WERI-Rb-1 (cell line): ENCODE results near the gene IGSF23.

ENCODE experiments used
- DNase-seq: peaks from one replicate; pipeline ENCODE4 v3.0.0-alpha.2; 2020
- H3K27ac ChIP-seq: fragments of 250-450 bp; sonication (Bioruptor Pico); 2 replicates; pipeline ENCODE4 v1.5.1; 2020; ENCODE audit warnings: mild to moderate bottlenecking, moderate library complexity
- H3K27me3 ChIP-seq: fragments of 250-450 bp; sonication (Bioruptor Pico); 2 replicates; pipeline ENCODE4 v1.5.1; 2021; ENCODE audit warnings: mild to moderate bottlenecking, low read depth, moderate library complexity; ENCODE audit not compliant: insufficient read depth, severe bottlenecking
- H3K36me3 ChIP-seq: fragments of 250-450 bp; sonication (Bioruptor Pico); 2 replicates; pipeline ENCODE4 v1.5.1; 2020; ENCODE audit warnings: mild to moderate bottlenecking, moderate library complexity
- H3K4me3 ChIP-seq: 2 replicates; pipeline ENCODE4 v1.5.1; 2011; ENCODE audit warnings: low read depth, mild to moderate bottlenecking, control low read depth, low read length
- H3K9me3 ChIP-seq: fragments of 250-450 bp; sonication (Bioruptor Pico); 2 replicates; pipeline ENCODE4 v1.5.1; 2021; ENCODE audit warnings: mild to moderate bottlenecking, moderate library complexity; ENCODE audit not compliant: severe bottlenecking
- CTCF ChIP-seq: IDR thresholded peaks from 2 replicates; pipeline ENCODE4 v1.5.1; 2011; ENCODE audit warnings: low read depth, mild to moderate bottlenecking, control low read depth, inconsistent platforms, low read length

Gene IGSF23

GRCh38 chr19:44643605-44644401, 30.4 kb downstream of the IGSF23 start, which contains the start of gene PVR:
Gene PVR, plus strand, starts transcription at chr19:44643910. Its CDS starts 187 bp downstream, at chr19:44644097.
- peak; percentile 78 for DNase-seq
- Histone ChIP-seq H3K36me3 (peaks cover 22% of the 10 kb centered on the region), H3K9me3 (no peaks in the 10 kb centered on the region), H3K4me3 (peak within 1 kb of the TSS; percentile 90), H3K27me3 (no peaks in the 10 kb centered on the region), H3K27ac (peak within 1 kb of the TSS; percentile 93)
- TF ChIP-seq CTCF, result 0 out of 2 replicates have a peak, but pooled peaks have one; percentile 4

DNA sequence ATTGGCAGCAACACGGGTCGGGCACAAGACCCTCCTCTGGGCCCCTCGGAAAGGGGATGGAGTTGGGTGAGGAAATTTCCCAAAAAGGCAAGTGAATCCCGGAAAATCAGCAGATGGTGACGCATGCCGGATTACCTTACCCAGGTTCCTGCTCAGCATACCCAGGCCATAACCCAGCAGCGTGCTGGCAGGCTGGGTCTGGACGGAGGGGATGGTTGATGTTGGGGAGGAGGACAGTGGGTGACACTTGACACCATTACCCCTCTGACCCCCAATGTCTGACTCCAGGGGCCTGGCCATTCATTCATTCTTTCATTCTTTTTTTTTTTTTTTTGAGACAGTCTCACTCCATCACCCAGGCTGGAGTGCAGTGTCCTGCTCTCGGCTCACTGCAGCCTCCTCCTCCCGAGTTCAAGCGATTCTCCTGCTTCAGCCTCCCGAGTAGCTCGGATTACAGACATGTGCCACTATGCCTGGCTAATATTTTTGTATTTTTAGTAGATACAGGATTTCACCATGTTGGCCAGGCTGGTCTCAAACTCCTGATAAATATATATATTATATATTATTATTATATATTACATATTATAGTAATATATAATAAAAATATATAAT, 31.1 kb downstream of the IGSF23 start:
- peak overlapping the region; percentile 90 for H3K4me3 ChIP-seq
- H3K27ac ChIP-seq, result peak overlapping the region; percentile 93
- no peak for TF ChIP-seq CTCF
- H3K9me3 ChIP-seq, result no peaks in the 10 kb centered on the region
- peaks cover 26% of the 10 kb centered on the region for H3K36me3 ChIP-seq
- no peaks in the 10 kb centered on the region for H3K27me3 ChIP-seq
- peak; percentile 32 for DNase-seq

GRCh38 chr19:44645407-44646048, 32.2 kb downstream of the IGSF23 start:
- no peaks in the 10 kb centered on the region for H3K27me3 ChIP-seq
- no peak for TF ChIP-seq CTCF
- peaks cover 35% of the 10 kb centered on the region for H3K36me3 ChIP-seq
- no peak overlapping the region for H3K27ac ChIP-seq
- H3K4me3 ChIP-seq, result no peak overlapping the region
- H3K9me3 ChIP-seq, result no peaks in the 10 kb centered on the region
- no peak for DNase-seq

DNA sequence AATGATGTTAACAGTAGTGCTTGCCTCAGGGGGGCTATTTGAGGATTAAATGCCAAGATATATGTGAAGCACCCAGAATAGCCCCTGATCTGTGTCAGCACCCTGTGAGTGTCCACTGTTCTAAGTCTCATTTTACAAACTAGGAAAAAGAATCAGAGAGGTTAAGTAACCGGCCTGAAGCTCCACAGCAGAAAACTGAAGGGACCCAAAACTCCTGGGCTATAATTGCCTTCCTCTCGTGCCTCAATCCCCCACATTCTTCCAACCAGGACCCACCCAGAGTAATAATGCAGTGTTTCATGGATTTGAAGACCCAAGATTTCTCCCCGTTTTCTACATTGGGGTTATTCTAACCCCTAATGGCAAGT, 32.7 kb downstream of the IGSF23 start:
- H3K4me3 ChIP-seq, result no peak overlapping the region

GRCh38 chr19:44647144-44647543, 33.8 kb downstream of the IGSF23 start:
- no peaks in the 10 kb centered on the region for H3K27me3 ChIP-seq
- no peak for TF ChIP-seq CTCF
- H3K9me3 ChIP-seq, result no peaks in the 10 kb centered on the region
- no peak overlapping the region for H3K4me3 ChIP-seq
- no peak for DNase-seq
- H3K27ac ChIP-seq, result no peak overlapping the region
- peaks cover 51% of the 10 kb centered on the region for H3K36me3 ChIP-seq

More for the DNA sequence above, 32.7 kb downstream of the IGSF23 start:
- TF ChIP-seq CTCF, result no peak
- Histone ChIP-seq H3K9me3 (no peaks in the 10 kb centered on the region), H3K36me3 (peaks cover 40% of the 10 kb centered on the region), H3K27me3 (no peaks in the 10 kb centered on the region), H3K27ac (no peak overlapping the region)
- no peak for DNase-seq
